PFSK-1 (cell line): ENCODE data around the gene RPS6KL1.

Experiments used
- FOXP2 ChIP-seq: optimal IDR thresholded peaks from 2 replicates; pipeline ENCODE3; 2011; ENCODE audit warnings: borderline replicate concordance, control low read depth, inconsistent platforms; ENCODE audit not compliant: insufficient read depth; ENCODE audit errors: extremely low read length, extremely low read depth
- POLR2AphosphoS5 ChIP-seq: IDR thresholded peaks from 2 replicates; pipeline ENCODE4 v1.6.1; 2012; ENCODE audit warnings: low read depth, mild to moderate bottlenecking, control low read depth, low read length, moderate library complexity
- REST ChIP-seq, 2 experiments: IDR thresholded peaks; 2 replicates each; pipeline versions ENCODE4 v1.6.1 to v1.8.0; 2011 to 2012; ENCODE audit warnings: low read depth in 2 of 2, low read length in 2 of 2, control low read depth in 1 of 2, inconsistent platforms in 1 of 2, mild to moderate bottlenecking in 1 of 2, moderate library complexity in 1 of 2; ENCODE audit not compliant: insufficient read depth in 1 of 2
- SIN3A ChIP-seq: IDR thresholded peaks from 2 replicates; pipeline ENCODE4 v1.6.1; 2012; ENCODE audit warnings: mild to moderate bottlenecking, low read length, moderate library complexity, borderline replicate concordance; ENCODE audit not compliant: insufficient read depth
- TAF1 ChIP-seq: IDR thresholded peaks from 2 replicates; pipeline ENCODE4 v1.6.1; 2012; ENCODE audit warnings: low read length, control low read depth, borderline replicate concordance; ENCODE audit not compliant: insufficient read depth

The RPS6KL1 gene

GRCh38 chr14:74920281-74920680 is 2.8 kb downstream of the RPS6KL1 start:
- TF ChIP-seq REST (IDR thresholded peaks at IDR 0.05; ENCODE audit: insufficient read depth in 1 of 2, low read depth in 2 of 2, low read length in 2 of 2) (no peak), TAF1 (no peak), POLR2AphosphoS5 (no peak), FOXP2 (no peak)

- TF ChIP-seq POLR2AphosphoS5 (no peak), FOXP2 (no peak), TAF1 (no peak), SIN3A (no peak), REST (IDR thresholded peaks at IDR 0.05; ENCODE audit: insufficient read depth in 1 of 2, low read depth in 2 of 2, low read length in 2 of 2) (no peak)
These were observed 3.5 kb downstream of the RPS6KL1 start for GRCh38 chr14:74919421-74920165.

- TF ChIP-seq REST (IDR thresholded peaks at IDR 0.05; ENCODE audit: insufficient read depth in 1 of 2, low read depth in 2 of 2, low read length in 2 of 2) (no peak), SIN3A (no peak), POLR2AphosphoS5 (no peak), TAF1 (no peak), FOXP2 (no peak)
These were observed 4.7 kb downstream of the RPS6KL1 start for GRCh38 chr14:74918380-74918779.

GRCh38 chr14:74917646-74918081 is 5.4 kb downstream of the RPS6KL1 start:
- TF ChIP-seq TAF1 (no peak), REST (IDR thresholded peaks at IDR 0.05; ENCODE audit: insufficient read depth in 1 of 2, low read depth in 2 of 2, low read length in 2 of 2) (no peak), POLR2AphosphoS5 (no peak), FOXP2 (no peak), SIN3A (no peak)

GRCh38 chr14:74917178-74917543 is 5.9 kb downstream of the RPS6KL1 start:
- no peak for TF ChIP-seq REST (IDR thresholded peaks at IDR 0.05; ENCODE audit: insufficient read depth in 1 of 2, low read depth in 2 of 2, low read length in 2 of 2)
- TF ChIP-seq SIN3A = no peak
- TF ChIP-seq TAF1 = no peak
- no peak for TF ChIP-seq POLR2AphosphoS5
